NCI-H1092 (cell line): Measurements from ENCODE around the gene TBC1D3I.
"Not testable (repeated sequence)": the region's sequence is repeated elsewhere in the genome, so short reads cannot be mapped to it uniquely, and the experiment has no call there.

Experiments
- DNase-seq: peaks from one replicate; lab custom pipeline; 2025; lab: John Stamatoyannopoulos, UW

Gene TBC1D3I

GRCh38 chr17:36264470-36264869 is at the start of gene TBC1D3I:
TBC1D3I (minus strand) TSS chr17:36264570; CDS start chr17:36262985, 1,585 bp downstream.
- not testable (repeated sequence) for DNase-seq

- DNase-seq = not testable (repeated sequence)
These were observed 30.8 kb upstream of the TBC1D3I start for GRCh38 chr17:36295161-36295560.

- not testable (repeated sequence) for DNase-seq
These were observed 25.7 kb upstream of the TBC1D3I start for GRCh38 chr17:36289965-36290612.

- not testable (repeated sequence) for DNase-seq
These were observed 19.8 kb upstream of the TBC1D3I start for GRCh38 chr17:36284219-36284618.

GRCh38 chr17:36283256-36283655 is 18.9 kb upstream of the TBC1D3I start:
- not testable (repeated sequence) for DNase-seq

GRCh38 chr17:36242046-36242445 is 22.3 kb downstream of the TBC1D3I start:
- not testable (repeated sequence) for DNase-seq

GRCh38 chr17:36229644-36230043 is 34.7 kb downstream of the TBC1D3I start:
- DNase-seq = not testable (repeated sequence)

- not testable (repeated sequence) for DNase-seq
These were observed 41.4 kb downstream of the TBC1D3I start for GRCh38 chr17:36222967-36223366.

GRCh38 chr17:36221581-36222100 is 42.7 kb downstream of the TBC1D3I start:
- not testable (repeated sequence) for DNase-seq

GRCh38 chr17:36220737-36221580 is 43.4 kb downstream of the TBC1D3I start:
- DNase-seq = not testable (repeated sequence)

- DNase-seq = not testable (repeated sequence)
These were observed 44.8 kb downstream of the TBC1D3I start for GRCh38 chr17:36219556-36219955.

- DNase-seq = not testable (repeated sequence)
These were observed 48.7 kb downstream of the TBC1D3I start for GRCh38 chr17:36215406-36216308.

- DNase-seq = no peak
These were observed 49.5 kb downstream of the TBC1D3I start for GRCh38 chr17:36214918-36215317.

GRCh38 chr17:36213695-36214094 is 50.7 kb downstream of the TBC1D3I start:
- DNase-seq = no peak

- DNase-seq = no peak
These were observed 51.4 kb downstream of the TBC1D3I start for GRCh38 chr17:36212966-36213365.

GRCh38 chr17:36212272-36212605 is 52.1 kb downstream of the TBC1D3I start:
- DNase-seq = no peak

GRCh38 chr17:36211484-36212271 is 52.7 kb downstream of the TBC1D3I start:
- not testable (repeated sequence) for DNase-seq

- DNase-seq = not testable (repeated sequence)
These were observed 53.7 kb downstream of the TBC1D3I start, which contains the start of gene CCL4L2 for GRCh38 chr17:36210439-36211211. CCL4L2 (plus strand) TSS chr17:36211063.

- DNase-seq = no peak
These were observed 54.8 kb downstream of the TBC1D3I start for GRCh38 chr17:36209575-36209974.

- not testable (repeated sequence) for DNase-seq
These were observed 57.0 kb downstream of the TBC1D3I start for GRCh38 chr17:36207383-36207782.
